RWPE1 (cell line): Measurements from ENCODE around the gene SEMA5B.

Source experiments
- CTCF ChIA-PET: fragments of 350-600 bp; sonication (Branson Sonifier 250); formaldehyde crosslinking; extraction: SDS; loops from one replicate; lab custom pipeline; 2021; lab: Yijun Ruan, JAX
- POLR2A ChIA-PET: fragments of 400-600 bp; formaldehyde crosslinking; extraction: SDS; loops from one replicate; lab custom pipeline; 2020; ENCODE audit warnings: antibody characterized with exemption; ENCODE audit not compliant: low non-redundant PET; lab: Yijun Ruan, JAX
- DNase-seq: peaks from one replicate; pipeline ENCODE4 v3.0.0; 2012; ENCODE audit warnings: low spot score
- H3K27ac ChIP-seq: fragments of 450-650 bp; 2 replicates; pipeline ENCODE4 v1.5.1; 2017
- TF ChIP-seq, protein P1 (sequence below): fragments of 450-650 bp; conservative IDR thresholded peaks from 2 replicates; pipeline ENCODE4 v1.5.1; 2017; ENCODE audit warnings: low read depth, mild to moderate bottlenecking

SEMA5B gene

DNA sequence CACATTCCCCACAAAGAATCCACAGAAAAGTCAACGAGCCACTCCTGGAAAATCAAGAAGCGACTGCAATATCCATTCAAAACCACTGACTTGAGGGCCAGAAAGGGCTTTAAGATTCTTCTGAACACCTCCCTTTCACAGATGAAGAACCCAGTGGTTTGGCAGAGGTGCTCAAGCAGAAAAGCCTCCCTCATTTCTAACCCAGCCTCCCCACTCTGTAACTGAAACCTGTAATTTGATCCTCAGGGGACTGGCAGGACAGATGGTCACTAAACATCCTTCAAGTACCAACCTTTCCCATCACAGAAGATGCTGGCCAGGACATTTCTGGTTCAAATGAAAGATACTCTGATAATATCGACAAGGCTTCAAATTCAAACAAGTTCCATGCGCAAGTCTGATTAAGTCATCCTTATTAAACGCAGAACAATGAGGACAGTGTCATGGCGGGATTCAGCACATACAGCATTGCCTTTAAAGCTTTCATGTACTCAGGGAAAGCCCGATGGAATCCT is 5.5 kb downstream of the SEMA5B start:
- ChIA-PET POLR2A (no interaction called here), CTCF (interaction anchor here (0.6 kb wide), 1 partner anchor 270 kb away, joined by 3 read pairs; no protein-coding TSS in a partner anchor)

DNA sequence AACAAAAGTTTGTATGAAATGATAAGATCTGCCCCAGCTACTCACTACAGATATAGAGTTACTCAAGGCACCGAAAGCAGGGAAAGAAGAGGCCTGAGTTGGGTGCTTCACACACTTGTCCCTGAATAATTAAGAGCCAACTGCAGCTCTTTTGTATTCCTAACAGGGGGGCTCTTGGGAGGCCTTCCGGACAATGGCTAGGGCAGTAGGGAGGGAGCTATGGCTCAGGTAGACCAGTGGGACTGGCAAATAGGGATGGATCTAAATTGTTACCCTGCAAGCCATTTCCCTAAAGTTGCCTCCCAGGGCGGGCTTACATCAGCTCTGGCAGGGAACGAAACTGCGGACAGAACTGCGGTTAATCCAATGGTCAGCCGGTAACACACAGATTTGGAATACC is 6.2 kb downstream of the SEMA5B start:
- DNase-seq: no peak
- no peak overlapping the region for H3K27ac ChIP-seq
- TF ChIP-seq, protein P1, sequence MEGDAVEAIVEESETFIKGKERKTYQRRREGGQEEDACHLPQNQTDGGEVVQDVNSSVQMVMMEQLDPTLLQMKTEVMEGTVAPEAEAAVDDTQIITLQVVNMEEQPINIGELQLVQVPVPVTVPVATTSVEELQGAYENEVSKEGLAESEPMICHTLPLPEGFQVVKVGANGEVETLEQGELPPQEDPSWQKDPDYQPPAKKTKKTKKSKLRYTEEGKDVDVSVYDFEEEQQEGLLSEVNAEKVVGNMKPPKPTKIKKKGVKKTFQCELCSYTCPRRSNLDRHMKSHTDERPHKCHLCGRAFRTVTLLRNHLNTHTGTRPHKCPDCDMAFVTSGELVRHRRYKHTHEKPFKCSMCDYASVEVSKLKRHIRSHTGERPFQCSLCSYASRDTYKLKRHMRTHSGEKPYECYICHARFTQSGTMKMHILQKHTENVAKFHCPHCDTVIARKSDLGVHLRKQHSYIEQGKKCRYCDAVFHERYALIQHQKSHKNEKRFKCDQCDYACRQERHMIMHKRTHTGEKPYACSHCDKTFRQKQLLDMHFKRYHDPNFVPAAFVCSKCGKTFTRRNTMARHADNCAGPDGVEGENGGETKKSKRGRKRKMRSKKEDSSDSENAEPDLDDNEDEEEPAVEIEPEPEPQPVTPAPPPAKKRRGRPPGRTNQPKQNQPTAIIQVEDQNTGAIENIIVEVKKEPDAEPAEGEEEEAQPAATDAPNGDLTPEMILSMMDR: no peak
- ChIA-PET POLR2A (no interaction called here), CTCF (interaction anchor here (0.5 to 0.7 kb wide), 2 partner anchors 12 to 152 kb away, joined by 3 read pairs; no protein-coding TSS in a partner anchor)

More for the DNA sequence above, 5.5 kb downstream of the SEMA5B start:
- TF ChIP-seq, protein P1: no peak
- H3K27ac ChIP-seq: no peak overlapping the region
- DNase-seq: no peak

DNA sequence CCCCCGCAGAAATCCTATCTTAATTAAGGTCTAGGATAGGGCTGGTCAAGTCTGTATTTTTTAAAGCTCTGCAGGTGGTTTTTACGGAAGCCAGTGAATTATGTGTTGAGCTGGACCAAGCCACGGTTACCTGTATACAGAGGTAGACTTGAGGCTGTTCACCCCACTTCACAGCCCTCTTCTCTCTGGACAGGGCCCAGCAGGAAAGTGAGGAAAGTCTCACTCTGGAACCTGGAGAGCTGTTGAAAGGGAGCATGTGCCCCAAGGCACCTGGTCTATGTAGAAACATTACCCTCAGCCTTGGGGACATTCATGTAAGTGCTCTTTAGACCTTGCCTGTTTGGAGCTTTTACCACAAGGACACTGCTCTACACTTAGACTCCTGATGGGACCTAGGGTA is 6.9 kb downstream of the SEMA5B start:
- DNase-seq: no peak
- H3K27ac ChIP-seq: no peak overlapping the region
- ChIA-PET CTCF (interaction anchor here (0.5 to 1.0 kb wide), 4 partner anchors 13 to 472 kb away, joined by 3 to 5 read pairs (median 3); no protein-coding TSS in a partner anchor), POLR2A (no interaction called here)
- TF ChIP-seq, protein P1: no peak

DNA sequence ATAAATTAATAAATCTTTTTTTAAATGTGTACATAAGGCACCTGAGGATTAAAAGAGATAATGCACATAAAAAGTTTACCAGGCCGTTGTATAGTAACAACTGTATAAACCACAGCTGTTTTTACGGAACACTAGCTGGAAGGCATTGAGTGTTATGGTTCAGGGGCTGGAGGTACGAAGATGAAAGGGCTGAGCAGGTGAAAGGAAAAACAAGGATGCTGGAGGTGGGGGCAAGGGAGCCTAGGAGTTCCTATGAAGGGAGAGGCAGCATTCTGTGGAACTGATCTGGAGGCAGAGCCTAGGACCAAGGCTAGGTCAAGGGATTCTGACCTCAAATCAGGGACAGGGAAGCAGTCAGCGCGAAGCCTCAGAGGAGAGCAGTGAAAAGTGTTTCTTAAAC is 8.0 kb downstream of the SEMA5B start:
- POLR2A ChIA-PET: no interaction called here
- no peak for DNase-seq
- H3K27ac ChIP-seq: no peak overlapping the region
- TF ChIP-seq, protein P1: no peak
- CTCF ChIA-PET: interaction anchor here (0.6 kb wide), 1 partner anchor 77 kb away, joined by 3 read pairs; no protein-coding TSS in a partner anchor

DNA sequence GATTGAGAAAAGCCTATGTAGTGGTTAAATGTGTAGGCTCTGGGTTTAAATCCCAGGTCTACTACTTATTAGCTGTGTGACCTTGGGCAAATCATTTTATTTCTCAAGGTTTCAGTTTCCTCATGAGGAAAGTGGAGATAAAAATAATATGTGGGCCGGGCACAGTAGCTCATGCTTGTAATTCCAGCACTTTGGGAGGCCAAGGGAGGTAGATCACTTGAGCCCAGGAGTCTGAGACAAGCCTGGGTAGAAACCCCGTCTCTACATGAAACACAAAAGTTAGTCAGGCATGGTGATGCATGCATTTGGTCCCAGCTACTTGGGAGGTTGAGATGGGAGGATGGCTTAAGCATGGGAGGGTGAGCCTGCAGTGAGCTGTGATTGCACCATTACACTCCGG is 8.4 kb downstream of the SEMA5B start:
- DNase-seq: no peak
- ChIA-PET CTCF (interaction anchor here (0.6 kb wide), 1 partner anchor 305 kb away, joined by 3 read pairs; no protein-coding TSS in a partner anchor), POLR2A (no interaction called here)
- H3K27ac ChIP-seq: no peak overlapping the region
- TF ChIP-seq, protein P1: no peak

DNA sequence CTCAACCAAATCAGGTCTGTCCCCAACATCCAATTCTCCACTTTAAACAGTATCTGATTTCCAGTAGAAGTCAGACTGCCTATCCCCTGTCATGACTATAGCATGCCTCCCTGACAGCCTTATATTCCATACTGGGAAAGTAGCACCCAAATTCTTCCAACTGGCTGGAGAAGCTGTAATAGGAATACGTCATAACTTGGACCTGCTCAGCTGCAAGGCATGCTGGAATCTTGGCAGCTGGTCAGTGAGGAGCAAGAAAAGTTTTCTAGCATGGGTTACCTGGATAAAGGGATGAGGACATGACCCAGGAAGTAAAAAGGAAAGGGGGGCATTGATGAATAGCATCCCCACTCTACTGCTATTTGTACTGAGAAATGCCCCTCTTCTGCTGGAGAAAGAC is 8.9 kb downstream of the SEMA5B start:
- CTCF ChIA-PET: interaction anchor here (0.6 kb wide), 1 partner anchor 304 kb away, joined by 3 read pairs; no protein-coding TSS in a partner anchor
- POLR2A ChIA-PET: no interaction called here
- H3K27ac ChIP-seq: no peak overlapping the region
- DNase-seq: no peak
- TF ChIP-seq, protein P1: no peak
